Gastroesophageal sphincter (tissue), 3 donors: ENCODE measurements around the gene ERCC4.

Source experiments
- EP300 ChIP-seq: sonication (generic); formaldehyde crosslinking; IDR thresholded peaks from one replicate; pipeline ENCODE4 v1.6.1; 2017; ENCODE audit warnings: antibody characterized with exemption, mild to moderate bottlenecking
- POLR2AphosphoS5 ChIP-seq: sonication (generic); formaldehyde crosslinking; IDR thresholded peaks from one replicate; pipeline ENCODE4 v1.6.1; 2017; ENCODE audit warnings: antibody characterized with exemption
- TF ChIP-seq, protein P1 (sequence below), 4 experiments: fragments of 200-600 bp in 2 of 4; fragments of 450-650 bp in 2 of 4; sonication (generic) in 1 of 4; IDR thresholded peaks; one replicate each; pipeline ENCODE4 v1.5.1; 2017 to 2019; ENCODE audit warnings: antibody characterized with exemption in 4 of 4, mild to moderate bottlenecking in 2 of 4, moderate library complexity in 2 of 4

DNA sequence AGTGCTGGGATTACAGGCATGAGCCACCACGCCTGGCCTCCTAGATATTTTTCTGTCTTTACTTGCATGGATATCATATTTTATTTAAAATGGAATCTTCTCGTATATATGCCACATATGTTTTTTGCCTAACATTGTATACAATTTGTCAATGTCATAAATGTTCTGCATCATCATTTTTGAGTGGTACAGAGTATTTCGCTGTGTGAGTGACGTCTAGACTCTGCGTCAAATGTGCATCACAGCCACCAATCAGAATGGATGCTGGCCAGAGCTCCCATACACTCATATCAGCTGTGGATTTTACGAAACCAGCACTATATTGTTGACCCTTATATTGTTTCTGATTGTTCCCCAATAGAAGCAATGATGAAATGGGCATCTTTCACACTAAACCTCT lies 57.2 kb downstream of the ERCC4 start:
- TF ChIP-seq, protein P1, sequence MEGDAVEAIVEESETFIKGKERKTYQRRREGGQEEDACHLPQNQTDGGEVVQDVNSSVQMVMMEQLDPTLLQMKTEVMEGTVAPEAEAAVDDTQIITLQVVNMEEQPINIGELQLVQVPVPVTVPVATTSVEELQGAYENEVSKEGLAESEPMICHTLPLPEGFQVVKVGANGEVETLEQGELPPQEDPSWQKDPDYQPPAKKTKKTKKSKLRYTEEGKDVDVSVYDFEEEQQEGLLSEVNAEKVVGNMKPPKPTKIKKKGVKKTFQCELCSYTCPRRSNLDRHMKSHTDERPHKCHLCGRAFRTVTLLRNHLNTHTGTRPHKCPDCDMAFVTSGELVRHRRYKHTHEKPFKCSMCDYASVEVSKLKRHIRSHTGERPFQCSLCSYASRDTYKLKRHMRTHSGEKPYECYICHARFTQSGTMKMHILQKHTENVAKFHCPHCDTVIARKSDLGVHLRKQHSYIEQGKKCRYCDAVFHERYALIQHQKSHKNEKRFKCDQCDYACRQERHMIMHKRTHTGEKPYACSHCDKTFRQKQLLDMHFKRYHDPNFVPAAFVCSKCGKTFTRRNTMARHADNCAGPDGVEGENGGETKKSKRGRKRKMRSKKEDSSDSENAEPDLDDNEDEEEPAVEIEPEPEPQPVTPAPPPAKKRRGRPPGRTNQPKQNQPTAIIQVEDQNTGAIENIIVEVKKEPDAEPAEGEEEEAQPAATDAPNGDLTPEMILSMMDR (IDR thresholded peaks at IDR 0.05) = no peak
- TF ChIP-seq EP300 = no peak
- TF ChIP-seq POLR2AphosphoS5 = no peak
